Measurements from ENCODE around the gene NPY2R. TPM values are rescaled to one million over a fixed set of nuclear protein-coding genes. Genes with fewer than 3 reads are reported as not detected.

Gene NPY2R, protein sequence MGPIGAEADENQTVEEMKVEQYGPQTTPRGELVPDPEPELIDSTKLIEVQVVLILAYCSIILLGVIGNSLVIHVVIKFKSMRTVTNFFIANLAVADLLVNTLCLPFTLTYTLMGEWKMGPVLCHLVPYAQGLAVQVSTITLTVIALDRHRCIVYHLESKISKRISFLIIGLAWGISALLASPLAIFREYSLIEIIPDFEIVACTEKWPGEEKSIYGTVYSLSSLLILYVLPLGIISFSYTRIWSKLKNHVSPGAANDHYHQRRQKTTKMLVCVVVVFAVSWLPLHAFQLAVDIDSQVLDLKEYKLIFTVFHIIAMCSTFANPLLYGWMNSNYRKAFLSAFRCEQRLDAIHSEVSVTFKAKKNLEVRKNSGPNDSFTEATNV
- total RNA-seq, result not detected

DNA sequence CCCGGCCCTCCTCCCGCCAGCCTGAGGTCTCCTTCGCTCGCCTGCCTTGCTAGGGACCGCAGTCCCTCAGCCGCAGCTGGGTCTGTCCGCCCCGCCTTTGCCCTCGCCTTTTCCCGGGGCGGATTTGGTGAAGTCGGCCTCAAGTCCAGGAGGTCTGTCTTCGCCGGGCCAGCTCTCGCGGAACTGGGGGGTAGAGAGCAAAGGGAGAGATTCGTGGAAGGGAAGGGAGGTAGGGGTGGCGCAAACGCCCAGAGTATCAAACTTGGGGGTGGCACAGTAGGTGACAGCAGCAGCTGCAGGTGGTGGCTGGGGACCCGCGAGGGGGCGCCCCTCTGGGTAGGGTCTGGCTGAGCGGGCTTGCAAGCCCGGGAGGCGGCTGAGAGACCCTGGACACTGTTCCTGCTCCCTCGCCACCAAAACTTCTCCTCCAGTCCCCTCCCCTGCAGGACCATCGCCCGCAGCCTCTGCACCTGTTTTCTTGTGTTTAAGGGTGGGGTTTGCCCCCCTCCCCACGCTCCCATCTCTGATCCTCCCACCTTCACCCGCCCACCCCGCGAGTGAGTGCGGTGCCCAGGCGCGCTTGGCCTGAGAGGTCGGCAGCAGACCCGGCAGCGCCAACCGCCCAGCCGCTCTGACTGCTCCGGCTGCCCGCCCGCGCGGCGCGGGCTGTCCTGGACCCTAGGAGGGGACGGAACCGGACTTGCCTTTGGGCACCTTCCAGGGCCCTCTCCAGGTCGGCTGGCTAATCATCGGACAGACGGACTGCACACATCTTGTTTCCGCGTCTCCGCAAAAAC lies at the start of gene NPY2R:
NPY2R (plus strand) TSS at position 379 of the 797 bp plus-strand sequence. CDS start 5,304 bp downstream, outside the sequence.
- no peak within 1 kb of the TSS for H3K27ac ChIP-seq (ENCODE audit: low read depth, low read length)
- peaks cover 0 to 6% (median 0%) of the 10 kb centered on the region in 3 donors for H3K4me1 ChIP-seq (ENCODE audit: control insufficient read depth in 3 of 3, insufficient read depth in 3 of 3, low read length in 3 of 3)
- H3K9ac ChIP-seq (ENCODE audit: low read depth in 1 of 3, low read length in 3 of 3), result no peak within 1 kb of the TSS
- H3K4me3 ChIP-seq (ENCODE audit: low read length in 3 of 3), result no peak within 1 kb of the TSS
- no peaks in the 10 kb centered on the region for H3K36me3 ChIP-seq (ENCODE audit: control insufficient read depth in 3 of 3, insufficient read depth in 3 of 3, low read length in 3 of 3)
- peaks cover 22 to 28% (median 24%) of the 10 kb centered on the region in 3 donors for H3K27me3 ChIP-seq (ENCODE audit: control insufficient read depth in 3 of 3, insufficient read depth in 3 of 3, low read length in 3 of 3)
- no peaks in the 10 kb centered on the region for H3K9me3 ChIP-seq (ENCODE audit: control insufficient read depth in 3 of 3, low read length in 3 of 3)

DNA sequence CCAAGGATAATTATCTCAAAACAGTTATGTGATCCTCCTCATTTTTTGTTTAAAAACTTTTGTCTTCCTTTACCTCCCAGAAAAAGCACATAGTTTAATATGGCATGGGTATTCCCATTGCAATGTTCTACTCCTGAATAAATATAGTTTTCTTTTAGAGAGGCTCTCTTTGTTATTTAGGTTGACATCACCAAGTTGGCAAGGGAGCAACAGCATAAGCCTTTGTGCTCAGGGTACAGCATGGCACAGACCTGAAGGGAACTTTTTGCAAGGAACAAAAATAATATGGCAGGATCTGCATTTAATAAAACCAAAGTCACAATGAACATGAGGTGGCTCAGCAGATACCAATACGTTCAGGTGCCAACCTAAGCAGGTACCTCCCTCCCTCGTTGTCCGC lies 47.1 kb upstream of the NPY2R start:
- Histone ChIP-seq H3K9me3 (ENCODE audit: control insufficient read depth in 3 of 3, low read length in 3 of 3) (no peaks in the 10 kb centered on the region), H3K27ac (ENCODE audit: low read depth, low read length) (no peak overlapping the region)

DNA sequence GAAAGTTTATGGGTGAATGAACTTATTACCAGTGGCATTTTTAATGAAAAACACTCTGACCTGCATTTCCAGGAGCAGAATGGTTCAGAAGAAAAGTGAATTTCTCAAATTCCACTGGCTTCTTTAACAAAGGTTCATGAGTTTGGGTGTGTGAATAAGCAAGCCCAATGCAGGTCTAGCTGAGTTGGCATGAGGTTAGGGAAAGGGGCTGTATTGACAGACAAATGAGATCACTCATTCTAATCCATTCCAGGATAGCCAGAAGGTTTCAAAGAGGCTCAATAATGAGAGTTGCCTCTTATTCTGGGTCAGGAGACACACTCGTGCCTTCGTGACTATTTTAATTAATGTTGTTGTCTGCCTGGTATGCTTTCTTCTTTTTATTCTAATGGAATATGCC lies 43.7 kb upstream of the NPY2R start:
- Histone ChIP-seq H3K27me3 (ENCODE audit: control insufficient read depth in 3 of 3, insufficient read depth in 3 of 3, low read length in 3 of 3) (no peaks in the 10 kb centered on the region), H3K9me3 (ENCODE audit: control insufficient read depth in 3 of 3, low read length in 3 of 3) (no peaks in the 10 kb centered on the region), H3K9ac (ENCODE audit: low read depth in 1 of 3, low read length in 3 of 3) (no peak overlapping the region), H3K27ac (ENCODE audit: low read depth, low read length) (no peak overlapping the region), H3K4me1 (ENCODE audit: control insufficient read depth in 3 of 3, insufficient read depth in 3 of 3, low read length in 3 of 3) (no peaks in the 10 kb centered on the region), H3K4me3 (ENCODE audit: low read length in 3 of 3) (no peak overlapping the region), H3K36me3 (ENCODE audit: control insufficient read depth in 3 of 3, insufficient read depth in 3 of 3, low read length in 3 of 3) (no peaks in the 10 kb centered on the region)

More for the DNA sequence above, 47.1 kb upstream of the NPY2R start:
- no peak overlapping the region for H3K9ac ChIP-seq (ENCODE audit: low read depth in 1 of 3, low read length in 3 of 3)
- no peak overlapping the region for H3K4me3 ChIP-seq (ENCODE audit: low read length in 3 of 3)
- no peaks in the 10 kb centered on the region for H3K36me3 ChIP-seq (ENCODE audit: control insufficient read depth in 3 of 3, insufficient read depth in 3 of 3, low read length in 3 of 3)
- no peaks in the 10 kb centered on the region for H3K4me1 ChIP-seq (ENCODE audit: control insufficient read depth in 3 of 3, insufficient read depth in 3 of 3, low read length in 3 of 3)
- no peaks in the 10 kb centered on the region for H3K27me3 ChIP-seq (ENCODE audit: control insufficient read depth in 3 of 3, insufficient read depth in 3 of 3, low read length in 3 of 3)

DNA sequence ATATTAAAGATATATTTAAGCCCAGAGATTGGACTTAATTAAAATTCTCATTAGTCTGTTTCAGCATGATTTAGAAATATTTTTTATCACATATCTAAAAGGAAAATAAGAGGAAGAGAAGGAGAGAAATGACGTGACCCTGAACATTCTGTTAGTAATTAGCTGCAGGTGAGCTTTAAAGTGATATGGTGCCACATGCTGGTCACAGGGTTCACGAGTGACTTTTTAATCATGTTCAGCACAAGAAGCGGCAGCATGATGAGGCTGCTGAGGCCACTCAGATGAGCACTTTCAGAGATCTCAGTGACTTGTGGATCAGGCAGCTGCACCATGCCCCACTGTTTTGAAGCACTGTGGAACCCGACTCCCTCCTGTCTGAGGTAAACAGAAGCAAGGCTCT lies 37.9 kb upstream of the NPY2R start:
- Histone ChIP-seq H3K9ac (ENCODE audit: low read depth in 1 of 3, low read length in 3 of 3) (no peak overlapping the region), H3K9me3 (ENCODE audit: control insufficient read depth in 3 of 3, low read length in 3 of 3) (no peaks in the 10 kb centered on the region), H3K27me3 (ENCODE audit: control insufficient read depth in 3 of 3, insufficient read depth in 3 of 3, low read length in 3 of 3) (no peaks in the 10 kb centered on the region), H3K36me3 (ENCODE audit: control insufficient read depth in 3 of 3, insufficient read depth in 3 of 3, low read length in 3 of 3) (no peaks in the 10 kb centered on the region), H3K27ac (ENCODE audit: low read depth, low read length) (no peak overlapping the region), H3K4me1 (ENCODE audit: control insufficient read depth in 3 of 3, insufficient read depth in 3 of 3, low read length in 3 of 3) (no peaks in the 10 kb centered on the region), H3K4me3 (ENCODE audit: low read length in 3 of 3) (no peak overlapping the region)

DNA sequence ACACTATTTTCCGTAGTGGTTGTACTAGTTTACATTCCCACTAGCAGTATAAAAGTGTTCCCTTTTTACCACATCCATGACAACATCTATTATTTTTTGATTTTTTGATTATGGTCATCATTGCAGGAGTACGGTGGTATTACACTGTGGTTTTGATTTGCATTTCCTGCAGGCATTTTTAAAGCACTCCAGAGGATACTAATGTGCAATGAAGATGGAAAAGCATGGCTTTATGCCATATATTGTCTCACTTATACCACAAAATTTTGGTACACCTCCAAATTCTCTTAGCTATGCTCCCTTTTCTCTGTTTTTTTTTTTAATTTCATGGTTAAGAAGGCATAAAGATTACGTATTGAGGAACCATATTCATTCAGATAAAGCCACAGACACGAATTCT lies 35.1 kb upstream of the NPY2R start:
- Histone ChIP-seq H3K27ac (ENCODE audit: low read depth, low read length) (no peak overlapping the region), H3K9ac (ENCODE audit: low read depth in 1 of 3, low read length in 3 of 3) (no peak overlapping the region), H3K9me3 (ENCODE audit: control insufficient read depth in 3 of 3, low read length in 3 of 3) (no peaks in the 10 kb centered on the region), H3K36me3 (ENCODE audit: control insufficient read depth in 3 of 3, insufficient read depth in 3 of 3, low read length in 3 of 3) (no peaks in the 10 kb centered on the region), H3K27me3 (ENCODE audit: control insufficient read depth in 3 of 3, insufficient read depth in 3 of 3, low read length in 3 of 3) (peaks cover 0 to 3% (median 0%) of the 10 kb centered on the region in 3 donors), H3K4me1 (ENCODE audit: control insufficient read depth in 3 of 3, insufficient read depth in 3 of 3, low read length in 3 of 3) (no peaks in the 10 kb centered on the region), H3K4me3 (ENCODE audit: low read length in 3 of 3) (no peak overlapping the region)

DNA sequence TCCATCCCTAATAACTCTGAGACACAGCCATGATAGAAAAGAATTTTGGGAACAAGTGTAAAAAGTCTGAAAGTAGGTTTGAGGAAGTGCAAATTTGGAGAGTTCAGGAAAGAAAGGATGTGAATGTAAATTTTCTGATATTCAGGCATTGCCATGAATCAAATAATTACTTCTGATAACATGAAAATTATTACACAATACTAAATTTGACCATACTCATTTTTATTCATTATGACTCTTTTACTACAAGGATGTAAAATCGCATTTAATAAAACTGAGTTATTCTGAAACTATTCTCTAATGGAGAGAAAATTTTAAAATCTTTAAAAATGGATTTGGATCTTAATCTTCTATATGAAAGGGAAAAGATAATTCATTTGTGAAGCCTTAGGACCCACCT lies 33.8 kb upstream of the NPY2R start:
- Histone ChIP-seq H3K27me3 (ENCODE audit: control insufficient read depth in 3 of 3, insufficient read depth in 3 of 3, low read length in 3 of 3) (peaks cover 0 to 3% (median 0%) of the 10 kb centered on the region in 3 donors), H3K36me3 (ENCODE audit: control insufficient read depth in 3 of 3, insufficient read depth in 3 of 3, low read length in 3 of 3) (no peaks in the 10 kb centered on the region), H3K27ac (ENCODE audit: low read depth, low read length) (no peak overlapping the region), H3K9me3 (ENCODE audit: control insufficient read depth in 3 of 3, low read length in 3 of 3) (no peaks in the 10 kb centered on the region), H3K4me3 (ENCODE audit: low read length in 3 of 3) (no peak overlapping the region), H3K4me1 (ENCODE audit: control insufficient read depth in 3 of 3, insufficient read depth in 3 of 3, low read length in 3 of 3) (no peaks in the 10 kb centered on the region), H3K9ac (ENCODE audit: low read depth in 1 of 3, low read length in 3 of 3) (no peak overlapping the region)

DNA sequence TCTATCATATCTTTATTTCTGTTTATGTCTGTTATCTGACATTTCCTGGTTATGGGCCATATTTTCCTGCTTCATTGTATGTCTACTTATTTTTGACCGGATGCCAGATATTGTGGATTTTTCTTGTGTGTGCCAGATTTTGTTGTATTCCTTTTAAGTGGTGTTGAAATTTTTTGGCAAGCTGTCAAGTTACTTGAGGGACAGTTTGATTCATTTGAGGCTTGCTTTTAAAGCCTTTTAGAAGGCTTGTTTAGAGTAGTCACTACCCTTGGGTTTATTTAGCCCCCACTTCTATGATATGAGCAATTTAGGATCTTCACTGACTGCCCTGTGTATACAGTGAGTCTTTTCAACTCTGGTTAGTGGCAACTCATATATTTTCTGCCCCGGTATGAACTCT lies 29.2 kb upstream of the NPY2R start:
- Histone ChIP-seq H3K9ac (ENCODE audit: low read depth in 1 of 3, low read length in 3 of 3) (no peak overlapping the region), H3K27ac (ENCODE audit: low read depth, low read length) (no peak overlapping the region), H3K27me3 (ENCODE audit: control insufficient read depth in 3 of 3, insufficient read depth in 3 of 3, low read length in 3 of 3) (peaks cover 0 to 3% (median 0%) of the 10 kb centered on the region in 3 donors), H3K4me3 (ENCODE audit: low read length in 3 of 3) (no peak overlapping the region), H3K4me1 (ENCODE audit: control insufficient read depth in 3 of 3, insufficient read depth in 3 of 3, low read length in 3 of 3) (no peaks in the 10 kb centered on the region), H3K36me3 (ENCODE audit: control insufficient read depth in 3 of 3, insufficient read depth in 3 of 3, low read length in 3 of 3) (no peaks in the 10 kb centered on the region), H3K9me3 (ENCODE audit: control insufficient read depth in 3 of 3, low read length in 3 of 3) (no peaks in the 10 kb centered on the region)

DNA sequence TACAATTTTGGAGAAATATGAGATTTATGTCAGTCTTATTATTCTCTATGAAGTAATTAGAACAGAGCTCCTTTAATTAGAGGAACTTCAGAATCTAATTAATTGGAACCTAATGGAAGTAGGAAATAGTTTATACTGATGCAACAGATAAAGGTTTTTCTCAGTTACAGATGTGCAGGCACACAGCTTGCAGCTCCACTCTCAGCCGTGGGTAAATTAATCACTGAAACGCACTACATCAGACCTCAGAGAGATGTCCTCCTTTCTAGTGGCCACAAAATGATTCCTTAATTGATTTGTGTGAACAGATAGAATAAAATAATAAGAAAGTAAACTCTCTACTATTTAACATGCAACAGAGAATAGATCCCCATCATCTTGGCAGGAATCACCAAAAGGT lies 21.5 kb upstream of the NPY2R start:
- H3K27me3 ChIP-seq (ENCODE audit: control insufficient read depth in 3 of 3, insufficient read depth in 3 of 3, low read length in 3 of 3), result no peaks in the 10 kb centered on the region
- H3K27ac ChIP-seq (ENCODE audit: low read depth, low read length), result no peak overlapping the region
- H3K36me3 ChIP-seq (ENCODE audit: control insufficient read depth in 3 of 3, insufficient read depth in 3 of 3, low read length in 3 of 3), result no peaks in the 10 kb centered on the region
- H3K4me1 ChIP-seq (ENCODE audit: control insufficient read depth in 3 of 3, insufficient read depth in 3 of 3, low read length in 3 of 3), result no peaks in the 10 kb centered on the region
- no peak overlapping the region for H3K9ac ChIP-seq (ENCODE audit: low read depth in 1 of 3, low read length in 3 of 3)
- no peaks in the 10 kb centered on the region for H3K9me3 ChIP-seq (ENCODE audit: control insufficient read depth in 3 of 3, low read length in 3 of 3)
- H3K4me3 ChIP-seq (ENCODE audit: low read length in 3 of 3), result no peak overlapping the region

DNA sequence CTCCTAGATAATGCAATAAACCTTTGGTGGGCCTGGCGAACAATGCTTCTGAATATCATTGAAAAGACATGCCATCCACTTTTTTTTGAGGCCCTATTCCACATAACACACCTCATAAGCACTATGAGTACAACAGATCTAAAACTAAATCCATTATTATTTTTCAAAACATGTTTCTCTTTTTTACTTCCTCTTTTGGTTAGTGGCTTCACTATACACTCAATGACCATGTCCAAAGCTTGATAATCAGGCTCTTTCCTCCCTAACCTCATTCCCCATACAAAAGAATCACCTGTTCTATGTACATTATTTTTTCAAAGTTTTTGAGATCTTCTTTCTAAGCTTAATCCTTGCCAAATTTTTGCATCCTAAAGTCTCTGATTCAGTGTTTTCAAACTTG lies 20.4 kb upstream of the NPY2R start:
- no peaks in the 10 kb centered on the region for H3K4me1 ChIP-seq (ENCODE audit: control insufficient read depth in 3 of 3, insufficient read depth in 3 of 3, low read length in 3 of 3)
- no peak overlapping the region for H3K9ac ChIP-seq (ENCODE audit: low read depth in 1 of 3, low read length in 3 of 3)
- H3K36me3 ChIP-seq (ENCODE audit: control insufficient read depth in 3 of 3, insufficient read depth in 3 of 3, low read length in 3 of 3), result no peaks in the 10 kb centered on the region
- no peaks in the 10 kb centered on the region for H3K9me3 ChIP-seq (ENCODE audit: control insufficient read depth in 3 of 3, low read length in 3 of 3)
- no peaks in the 10 kb centered on the region for H3K27me3 ChIP-seq (ENCODE audit: control insufficient read depth in 3 of 3, insufficient read depth in 3 of 3, low read length in 3 of 3)
- H3K27ac ChIP-seq (ENCODE audit: low read depth, low read length), result no peak overlapping the region
- H3K4me3 ChIP-seq (ENCODE audit: low read length in 3 of 3), result no peak overlapping the region

DNA sequence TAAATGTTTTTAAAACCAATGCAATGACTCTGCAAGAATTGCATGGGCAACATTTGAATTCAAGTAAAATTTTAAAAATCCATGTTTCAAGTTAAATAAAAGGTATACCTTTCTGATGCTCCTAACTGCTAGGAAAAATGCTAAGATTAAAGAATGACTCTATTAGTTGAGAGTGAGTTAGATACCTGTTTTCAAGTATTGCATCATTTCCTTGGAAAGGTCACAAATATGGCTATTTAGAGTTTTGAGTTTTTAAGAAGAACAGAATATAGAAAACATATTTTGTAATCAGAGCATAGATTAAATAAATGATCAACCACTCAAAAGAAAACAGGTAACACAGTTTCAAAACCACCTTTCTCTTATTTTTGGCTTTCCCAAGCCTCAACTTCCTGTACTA lies 18.3 kb upstream of the NPY2R start:
- Histone ChIP-seq H3K4me1 (ENCODE audit: control insufficient read depth in 3 of 3, insufficient read depth in 3 of 3, low read length in 3 of 3) (no peaks in the 10 kb centered on the region), H3K4me3 (ENCODE audit: low read length in 3 of 3) (no peak overlapping the region), H3K27me3 (ENCODE audit: control insufficient read depth in 3 of 3, insufficient read depth in 3 of 3, low read length in 3 of 3) (no peaks in the 10 kb centered on the region), H3K9ac (ENCODE audit: low read depth in 1 of 3, low read length in 3 of 3) (no peak overlapping the region), H3K36me3 (ENCODE audit: control insufficient read depth in 3 of 3, insufficient read depth in 3 of 3, low read length in 3 of 3) (no peaks in the 10 kb centered on the region), H3K27ac (ENCODE audit: low read depth, low read length) (no peak overlapping the region), H3K9me3 (ENCODE audit: control insufficient read depth in 3 of 3, low read length in 3 of 3) (no peaks in the 10 kb centered on the region)

Data from skeletal muscle tissue (tissue), 4 donors.